Type B pancreatic cell (in vitro differentiated cells): Measurements from ENCODE around the gene CFAP57. TPM values are rescaled to one million over a fixed set of nuclear protein-coding genes. Genes with fewer than 3 reads are reported as not detected.
A peak's percentile ranks its signal among the peaks of the same experiment; 100 is the strongest.

ENCODE experiments used
- DNase-seq: peaks from one replicate; pipeline ENCODE4 v3.0.0; 2021; ENCODE audit warnings: mixed read lengths; ENCODE audit not compliant: unreplicated experiment; ENCODE audit errors: extremely low spot score
- H3K27ac Mint-ChIP-seq: 2 replicates; pipeline ENCODE4 v1.8.0; 2021; ENCODE audit warnings: mild to moderate bottlenecking, mixed read lengths
- H3K27me3 Mint-ChIP-seq: 2 replicates; pipeline ENCODE4 v1.8.0; 2021; ENCODE audit warnings: mixed read lengths
- H3K36me3 Mint-ChIP-seq: 2 replicates; pipeline ENCODE4 v1.8.0; 2021; ENCODE audit warnings: mixed read lengths
- H3K4me1 Mint-ChIP-seq: one replicate; pipeline ENCODE4 v1.8.0; 2021; ENCODE audit warnings: mixed read lengths; ENCODE audit not compliant: unreplicated experiment
- H3K4me3 Mint-ChIP-seq: 2 replicates; pipeline ENCODE4 v1.8.0; 2021; ENCODE audit warnings: mild to moderate bottlenecking, mixed read lengths
- H3K9me3 Mint-ChIP-seq: 2 replicates; pipeline ENCODE4 v1.8.0; 2021; ENCODE audit warnings: mixed read lengths
- total RNA-seq: library from RNA; stranded (reverse); gene quantifications from 2 replicates; pipeline ENCODE4 v1.2.1, GENCODE V29; 2021; ENCODE audit warnings: low replicate concordance
- TF ChIP-seq, protein P1 (sequence below): fragments of 200-600 bp; sonication (generic); conservative IDR thresholded peaks from 2 replicates; pipeline ENCODE4 v1.5.0; 2021; ENCODE audit warnings: antibody characterized with exemption, mild to moderate bottlenecking

CFAP57 gene
- total RNA-seq, 1 donor from 2014 or later, result 1.8 TPM

- H3K4me3 Mint-ChIP-seq, result no peak overlapping the region
- peak overlapping the region; percentile 33 for H3K27ac Mint-ChIP-seq
- no peak for DNase-seq
- TF ChIP-seq, protein P1, sequence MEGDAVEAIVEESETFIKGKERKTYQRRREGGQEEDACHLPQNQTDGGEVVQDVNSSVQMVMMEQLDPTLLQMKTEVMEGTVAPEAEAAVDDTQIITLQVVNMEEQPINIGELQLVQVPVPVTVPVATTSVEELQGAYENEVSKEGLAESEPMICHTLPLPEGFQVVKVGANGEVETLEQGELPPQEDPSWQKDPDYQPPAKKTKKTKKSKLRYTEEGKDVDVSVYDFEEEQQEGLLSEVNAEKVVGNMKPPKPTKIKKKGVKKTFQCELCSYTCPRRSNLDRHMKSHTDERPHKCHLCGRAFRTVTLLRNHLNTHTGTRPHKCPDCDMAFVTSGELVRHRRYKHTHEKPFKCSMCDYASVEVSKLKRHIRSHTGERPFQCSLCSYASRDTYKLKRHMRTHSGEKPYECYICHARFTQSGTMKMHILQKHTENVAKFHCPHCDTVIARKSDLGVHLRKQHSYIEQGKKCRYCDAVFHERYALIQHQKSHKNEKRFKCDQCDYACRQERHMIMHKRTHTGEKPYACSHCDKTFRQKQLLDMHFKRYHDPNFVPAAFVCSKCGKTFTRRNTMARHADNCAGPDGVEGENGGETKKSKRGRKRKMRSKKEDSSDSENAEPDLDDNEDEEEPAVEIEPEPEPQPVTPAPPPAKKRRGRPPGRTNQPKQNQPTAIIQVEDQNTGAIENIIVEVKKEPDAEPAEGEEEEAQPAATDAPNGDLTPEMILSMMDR, result no peak
- H3K4me1 Mint-ChIP-seq, result peaks cover 18% of the 10 kb centered on the region
- peaks cover 3% of the 10 kb centered on the region for H3K27me3 Mint-ChIP-seq
- H3K9me3 Mint-ChIP-seq, result peaks cover 4% of the 10 kb centered on the region
- peaks cover 5% of the 10 kb centered on the region for H3K36me3 Mint-ChIP-seq
Observed at GRCh38 chr1:43267291-43267805, 95.2 kb downstream of the CFAP57 start.

GRCh38 chr1:43267818-43268425 lies 95.8 kb downstream of the CFAP57 start:
- peaks cover 4% of the 10 kb centered on the region for H3K36me3 Mint-ChIP-seq
- peaks cover 3% of the 10 kb centered on the region for H3K27me3 Mint-ChIP-seq
- peak overlapping the region; percentile 33 for H3K27ac Mint-ChIP-seq
- H3K4me1 Mint-ChIP-seq, result peaks cover 18% of the 10 kb centered on the region
- TF ChIP-seq, protein P1, result no peak
- DNase-seq, result no peak
- H3K4me3 Mint-ChIP-seq, result no peak overlapping the region
- H3K9me3 Mint-ChIP-seq, result peaks cover 4% of the 10 kb centered on the region

DNA sequence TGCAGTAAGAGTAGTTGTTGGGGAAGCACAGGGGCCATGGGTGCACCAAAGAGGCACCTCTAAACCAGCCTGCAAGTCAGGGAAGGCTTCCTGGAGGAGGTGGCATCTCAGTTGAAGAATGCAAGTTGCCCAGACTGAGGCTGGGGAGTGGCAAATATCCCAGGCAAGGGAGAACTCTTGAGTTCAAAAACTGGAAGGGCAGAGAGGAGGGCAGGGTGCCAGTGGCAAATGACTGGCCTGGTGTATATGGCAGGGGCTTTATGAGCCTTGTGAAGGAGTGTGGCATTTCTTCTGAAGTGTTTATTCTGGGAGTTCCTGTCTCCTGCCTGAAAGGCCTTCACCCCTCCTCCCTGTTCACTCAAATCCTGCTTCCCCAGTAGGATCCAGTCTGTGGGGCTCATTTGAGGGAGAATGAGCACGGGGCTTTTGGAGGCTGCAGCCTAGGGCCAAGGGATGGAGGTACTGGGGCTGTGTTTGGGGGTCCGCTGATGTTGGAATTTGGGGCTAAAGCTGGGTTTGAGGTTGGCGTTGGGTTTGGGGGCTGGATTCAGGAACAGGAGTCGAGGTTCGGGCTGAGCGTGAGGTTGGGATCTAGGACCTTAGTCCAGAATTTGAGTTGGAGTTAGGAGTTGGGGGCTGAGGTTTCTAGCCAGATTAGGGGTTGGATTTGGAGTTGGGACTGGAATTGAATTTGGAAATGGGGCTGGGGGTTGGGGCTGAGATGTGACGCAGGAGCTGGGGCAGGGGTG lies 97.7 kb downstream of the CFAP57 start, which contains the start of gene TMEM125:
Gene TMEM125 (plus strand): TSS at position 357 of the 749 bp plus-strand sequence. CDS start 2,740 bp downstream, outside the sequence.
- DNase-seq, result no peak
- Mint-ChIP-seq H3K36me3 (peaks cover 4% of the 10 kb centered on the region), H3K27ac (peak within 1 kb of the TSS; percentile 99), H3K4me3 (peak within 1 kb of the TSS; percentile 93), H3K4me1 (peaks cover 24% of the 10 kb centered on the region), H3K9me3 (no peaks in the 10 kb centered on the region), H3K27me3 (peaks cover 3% of the 10 kb centered on the region)
- TF ChIP-seq, protein P1, result no peak

DNA sequence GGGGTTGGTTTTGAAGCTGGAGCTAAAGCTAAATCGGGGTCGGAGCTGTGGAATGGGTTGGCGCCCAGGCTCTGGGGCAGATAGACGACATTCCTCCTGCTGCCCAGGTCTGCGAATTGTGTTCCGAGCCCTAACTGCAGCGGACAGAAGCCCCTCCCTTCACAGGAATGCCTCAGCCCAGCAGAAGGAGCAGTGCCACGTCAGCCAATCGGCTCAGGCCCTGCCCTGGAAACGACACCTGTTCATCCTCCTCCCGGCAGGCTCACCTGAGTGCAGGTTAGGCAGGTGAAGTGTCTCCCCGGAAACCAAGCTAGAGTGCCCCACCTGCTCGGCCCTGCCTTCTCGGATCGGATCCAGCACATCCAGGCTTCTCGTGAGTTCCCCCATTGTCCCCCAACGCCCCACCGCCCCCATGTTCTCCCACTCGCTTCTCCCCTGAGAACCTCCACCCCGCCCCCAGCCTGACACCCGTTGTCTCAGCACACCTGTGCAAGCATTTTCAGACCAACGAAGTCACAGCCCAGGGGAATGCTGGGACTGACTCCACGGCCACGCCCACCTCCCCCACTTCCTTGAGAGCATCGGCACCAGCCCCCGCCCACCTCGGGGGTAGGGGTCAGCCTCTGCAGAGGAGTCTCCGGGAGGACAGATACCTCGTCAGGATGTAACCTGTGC lies 98.4 kb downstream of the CFAP57 start:
- TF ChIP-seq, protein P1, result no peak
- Mint-ChIP-seq H3K36me3 (peaks cover 4% of the 10 kb centered on the region), H3K4me1 (peaks cover 28% of the 10 kb centered on the region), H3K27ac (peak overlapping the region; percentile 99), H3K9me3 (no peaks in the 10 kb centered on the region), H3K4me3 (peak overlapping the region; percentile 93), H3K27me3 (peaks cover 3% of the 10 kb centered on the region)
- no peak for DNase-seq

- H3K36me3 Mint-ChIP-seq, result peaks cover 4% of the 10 kb centered on the region
- H3K27ac Mint-ChIP-seq, result peak overlapping the region; percentile 99
- peak overlapping the region; percentile 93 for H3K4me3 Mint-ChIP-seq
- H3K4me1 Mint-ChIP-seq, result peaks cover 28% of the 10 kb centered on the region
- no peaks in the 10 kb centered on the region for H3K9me3 Mint-ChIP-seq
- TF ChIP-seq, protein P1, result no peak
- H3K27me3 Mint-ChIP-seq, result peaks cover 3% of the 10 kb centered on the region
- DNase-seq, result no peak
Observed at GRCh38 chr1:43271186-43272118, 99.3 kb downstream of the CFAP57 start.
